T-cell (primary cell): Measurements from ENCODE around the gene TPBGL. TPM values are rescaled to one million over a fixed set of nuclear protein-coding genes. Genes with fewer than 3 reads are reported as not detected.

Experiments
- ATAC-seq, 4 experiments: fragments of 200-7000 bp in 3 of 4; fragments of 150-1000 bp in 1 of 4; cut with Tn5 transposase; replicated peaks in 1 of 4; 1 replicate in 3 of 4; 2 replicates in 1 of 4; pipeline ENCODE4 v1.10.0; 2021; ENCODE audit warnings: moderate library complexity in 3 of 4, mild to moderate bottlenecking in 2 of 4, moderate number of reproducible peaks in 1 of 4
- CTCF ChIA-PET, 2 donors: fragments of 300-600 bp; sonication (Branson Sonifier 250); formaldehyde crosslinking; loops; one replicate each; lab custom pipeline; 2022; ENCODE audit warnings: antibody characterized with exemption in 2 of 2; lab: Charles Lee
- POLR2A ChIA-PET, 2 donors: fragments of 300-600 bp; sonication (Branson Sonifier 250); formaldehyde crosslinking; loops; one replicate each; lab custom pipeline; 2022; ENCODE audit warnings: antibody characterized with exemption in 2 of 2; lab: Charles Lee
- DNase-seq, 35 experiments: peaks; one replicate each; pipeline versions ENCODE4 v3.0.0 to v3.0.0-alpha.2; 2013 to 2023
- H3K27ac ChIP-seq: one replicate; pipeline ENCODE4 v1.5.1; 2013; ENCODE audit warnings: low read length
- H3K27me3 ChIP-seq, 2 experiments: replicated peaks in 1 of 2; 1 replicate in 1 of 2; 2 replicates in 1 of 2; pipeline versions ENCODE4 v1.6.1 to v1.7.0; 2013; ENCODE audit warnings: low read length in 1 of 2, mixed read lengths in 1 of 2; ENCODE audit not compliant: control insufficient read depth in 2 of 2, insufficient read depth in 2 of 2; ENCODE audit errors: extremely low read depth in 1 of 2
- H3K36me3 ChIP-seq, 2 donors: 1 replicate in 1 of 2; 2 replicates in 1 of 2; pipeline versions ENCODE4 v1.6.1 to v1.7.0; 2013; ENCODE audit warnings: low read length in 1 of 2; ENCODE audit not compliant: control insufficient read depth in 2 of 2, insufficient read depth in 1 of 2; ENCODE audit errors: extremely low read depth in 1 of 2
- H3K4me1 ChIP-seq, 2 experiments: 1 replicate in 1 of 2; 2 replicates in 1 of 2; pipeline versions ENCODE4 v1.6.1 to v1.7.0; 2013; ENCODE audit warnings: low read length in 2 of 2, mixed read lengths in 1 of 2; ENCODE audit not compliant: insufficient read depth in 2 of 2, control insufficient read depth in 1 of 2; ENCODE audit errors: extremely low read depth in 1 of 2
- H3K4me3 ChIP-seq, 2 donors: 1 replicate in 1 of 2; 2 replicates in 1 of 2; pipeline versions ENCODE4 v1.5.1 to v1.7.0; 2013; ENCODE audit warnings: mild to moderate bottlenecking in 2 of 2, low read length in 1 of 2, moderate library complexity in 1 of 2; ENCODE audit not compliant: control insufficient read depth in 1 of 2; ENCODE audit errors: extremely low read depth in 1 of 2
- H3K9me3 ChIP-seq: 2 replicates; pipeline ENCODE4 v1.7.0; 2013
- H3K27ac Mint-ChIP-seq, 2 donors: one replicate each; pipeline ENCODE4 v1.8.0; 2020 to 2021; ENCODE audit warnings: mild to moderate bottlenecking in 2 of 2, mixed read lengths in 2 of 2
- H3K27me3 Mint-ChIP-seq, 2 donors: one replicate each; pipeline ENCODE4 v1.8.0; 2021 to 2022; ENCODE audit warnings: mixed read lengths in 2 of 2
- H3K36me3 Mint-ChIP-seq: one replicate; pipeline ENCODE4 v1.8.0; 2021; ENCODE audit warnings: mixed read lengths
- H3K4me1 Mint-ChIP-seq, 3 donors: one replicate each; pipeline ENCODE4 v1.8.0; 2020 to 2022; ENCODE audit warnings: mixed read lengths in 3 of 3, mild to moderate bottlenecking in 1 of 3
- H3K4me3 Mint-ChIP-seq, 3 donors: one replicate each; pipeline ENCODE4 v1.8.0; 2020 to 2022; ENCODE audit warnings: mild to moderate bottlenecking in 3 of 3, mixed read lengths in 3 of 3, moderate library complexity in 3 of 3
- H3K9me3 Mint-ChIP-seq, 3 donors: one replicate each; pipeline ENCODE4 v1.8.0; 2020 to 2022; ENCODE audit warnings: mixed read lengths in 3 of 3
- WGBS: methylation state at CpG from one replicate; pipeline ENCODE4 v1.1.5; 2013; ENCODE audit warnings: missing lambda C conversion rate; ENCODE audit not compliant: insufficient coverage; 5-methylcytosine and 5-hydroxymethylcytosine counted together
- total RNA-seq, 35 experiments: library from RNA in 6 of 35; stranded (reverse) in 6 of 35; fragments of 120-200 nt in 1 of 35; gene quantifications; one replicate each; pipeline versions ENCODE4 v1.2.1 to v1.2.4 and lab custom pipeline; 2013 to 2026

The TPBGL gene
- total RNA-seq, 5 donors from 2014 or later (not counting 1 experiment from before 2014, with no cell fraction given), result 0.13 to 0.59 (median 0.47) TPM

- H3K9me3 ChIP-seq, result no peaks in the 10 kb centered on the region
- peaks cover 0 to 25% of the 10 kb centered on the region in 2 experiments for H3K27me3 ChIP-seq
- no peak for ATAC-seq
- H3K4me3 Mint-ChIP-seq, result no peak overlapping the region
- no peak overlapping the region for H3K27ac Mint-ChIP-seq
- no peak overlapping the region for H3K27ac ChIP-seq
- WGBS, result no CpG with 5 or more reads among the region's 3 CpGs
- H3K4me1 Mint-ChIP-seq, result no peaks in the 10 kb centered on the region
- DNase-seq, result no peak
- ChIA-PET POLR2A (no interaction called here), CTCF (interaction anchor here (0.8 to 0.9 kb wide), 2 partner anchors 57 to 61 kb away, joined by 3 read pairs; no protein-coding TSS in a partner anchor)
- H3K36me3 Mint-ChIP-seq, result no peaks in the 10 kb centered on the region
- H3K27me3 Mint-ChIP-seq, result peaks cover 0 to 2% of the 10 kb centered on the region in 2 donors
- no peak overlapping the region for H3K4me3 ChIP-seq
- no peaks in the 10 kb centered on the region for H3K9me3 Mint-ChIP-seq
- H3K36me3 ChIP-seq, result no peaks in the 10 kb centered on the region
- H3K4me1 ChIP-seq, result peaks cover 0 to 4% of the 10 kb centered on the region in 2 experiments
Measured at GRCh38 chr11:75201771-75202170, 38.8 kb upstream of the TPBGL start.

- no peak overlapping the region for H3K27ac Mint-ChIP-seq
Measured at GRCh38 chr11:75202195-75202594, 38.4 kb upstream of the TPBGL start.

GRCh38 chr11:75203138-75203537 lies 37.4 kb upstream of the TPBGL start:
- no peak for ATAC-seq
- POLR2A ChIA-PET, result no interaction called here
- Histone ChIP-seq H3K9me3 (no peaks in the 10 kb centered on the region), H3K36me3 (no peaks in the 10 kb centered on the region), H3K4me1 (peaks cover 0 to 4% of the 10 kb centered on the region in 2 experiments), H3K27me3 (peaks cover 0 to 31% of the 10 kb centered on the region in 2 experiments), H3K27ac (no peak overlapping the region), H3K4me3 (no peak overlapping the region)
- Mint-ChIP-seq H3K27me3 (peaks cover 3 to 4% of the 10 kb centered on the region in 2 donors), H3K4me1 (no peaks in the 10 kb centered on the region), H3K27ac (no peak overlapping the region), H3K9me3 (no peaks in the 10 kb centered on the region), H3K4me3 (no peak overlapping the region), H3K36me3 (no peaks in the 10 kb centered on the region)
- CTCF ChIA-PET, result interaction anchor here (1.0 to 1.3 kb wide), 2 partner anchors 62 to 63 kb away, joined by 3 to 10 read pairs; no protein-coding TSS in a partner anchor
- DNase-seq, result no peak
- WGBS, result 87% methylated on average over 4 of the region's 13 CpGs

More at GRCh38 chr11:75202195-75202594, 38.4 kb upstream of the TPBGL start:
- H3K4me3 ChIP-seq, result no peak overlapping the region
- DNase-seq (no peak), ATAC-seq (no peak)
- H3K27ac ChIP-seq, result no peak overlapping the region
- CTCF ChIA-PET, result interaction anchor here (0.8 to 1.3 kb wide), 3 partner anchors 57 to 62 kb away, joined by 3 read pairs; no protein-coding TSS in a partner anchor
- no peak overlapping the region for H3K4me3 Mint-ChIP-seq
- POLR2A ChIA-PET, result no interaction called here
- H3K36me3 Mint-ChIP-seq, result no peaks in the 10 kb centered on the region
- H3K27me3 Mint-ChIP-seq, result peaks cover 2 to 3% of the 10 kb centered on the region in 2 donors
- H3K36me3 ChIP-seq, result no peaks in the 10 kb centered on the region
- H3K4me1 Mint-ChIP-seq, result no peaks in the 10 kb centered on the region
- peaks cover 0 to 4% of the 10 kb centered on the region in 2 experiments for H3K4me1 ChIP-seq
- H3K27me3 ChIP-seq, result peaks cover 0 to 28% of the 10 kb centered on the region in 2 experiments
- WGBS, result 79% methylated on average over 2 of the region's 6 CpGs
- no peaks in the 10 kb centered on the region for H3K9me3 ChIP-seq
- H3K9me3 Mint-ChIP-seq, result no peaks in the 10 kb centered on the region

- DNase-seq (no peak), ATAC-seq (no peak)
- Mint-ChIP-seq H3K9me3 (no peaks in the 10 kb centered on the region), H3K4me1 (no peaks in the 10 kb centered on the region), H3K27ac (no peak overlapping the region), H3K36me3 (no peaks in the 10 kb centered on the region), H3K4me3 (no peak overlapping the region), H3K27me3 (peaks cover 3 to 4% of the 10 kb centered on the region in 2 donors)
- Histone ChIP-seq H3K27me3 (peaks cover 0 to 34% of the 10 kb centered on the region in 2 experiments), H3K9me3 (no peaks in the 10 kb centered on the region), H3K4me3 (no peak overlapping the region), H3K36me3 (no peaks in the 10 kb centered on the region), H3K4me1 (peaks cover 0 to 4% of the 10 kb centered on the region in 2 experiments), H3K27ac (no peak overlapping the region)
- WGBS, result 89% methylated on average over 2 of the region's 2 CpGs
- POLR2A ChIA-PET, result no interaction called here
- CTCF ChIA-PET, result interaction anchor here (1.0 to 1.8 kb wide), 3 partner anchors 58 to 63 kb away, joined by 3 to 14 read pairs (median 10); no protein-coding TSS in a partner anchor
Measured at GRCh38 chr11:75203641-75204011, 36.9 kb upstream of the TPBGL start.

- ATAC-seq, result no peak
- ChIA-PET POLR2A (no interaction called here), CTCF (interaction anchor here (0.5 to 3.1 kb wide), 15 partner anchors 10 to 996 kb away, joined by 3 to 53 read pairs (median 4); no protein-coding TSS in a partner anchor)
- no peaks in the 10 kb centered on the region for H3K4me1 Mint-ChIP-seq
- Histone ChIP-seq H3K27me3 (peaks cover 0 to 36% of the 10 kb centered on the region in 2 experiments), H3K9me3 (no peaks in the 10 kb centered on the region), H3K4me1 (peaks cover 0 to 4% of the 10 kb centered on the region in 2 experiments), H3K4me3 (no peak overlapping the region), H3K27ac (no peak overlapping the region), H3K36me3 (no peaks in the 10 kb centered on the region)
- no peaks in the 10 kb centered on the region for H3K9me3 Mint-ChIP-seq
- no peak overlapping the region for H3K27ac Mint-ChIP-seq
- WGBS, result 84% methylated on average over 10 of the region's 10 CpGs
- no peaks in the 10 kb centered on the region for H3K36me3 Mint-ChIP-seq
- peaks cover 3 to 4% of the 10 kb centered on the region in 2 donors for H3K27me3 Mint-ChIP-seq
- DNase-seq, result no peak
- no peak overlapping the region for H3K4me3 Mint-ChIP-seq
Measured at GRCh38 chr11:75204012-75204674, 36.4 kb upstream of the TPBGL start.

- WGBS, result 26% methylated on average over 5 of the region's 9 CpGs
- no peaks in the 10 kb centered on the region for H3K4me1 Mint-ChIP-seq
- peak; percentile 74 to 87 (median 80) for ATAC-seq
Measured at GRCh38 chr11:75204685-75205563, 35.6 kb upstream of the TPBGL start.

More at GRCh38 chr11:75204685-75205563, 35.6 kb upstream of the TPBGL start:
- Histone ChIP-seq H3K4me1 (peaks cover 0 to 4% of the 10 kb centered on the region in 2 experiments), H3K4me3 (no peak overlapping the region), H3K36me3 (no peaks in the 10 kb centered on the region), H3K9me3 (no peaks in the 10 kb centered on the region), H3K27me3 (peaks cover 0 to 41% of the 10 kb centered on the region in 2 experiments), H3K27ac (no peak overlapping the region)
- Mint-ChIP-seq H3K36me3 (no peaks in the 10 kb centered on the region), H3K27me3 (peaks cover 3 to 4% of the 10 kb centered on the region in 2 donors), H3K4me3 (no peak overlapping the region), H3K27ac (no peak overlapping the region), H3K9me3 (no peaks in the 10 kb centered on the region)
- CTCF ChIA-PET, result interaction anchor here (0.5 to 3.1 kb wide), 18 partner anchors 9 to 997 kb away, joined by 3 to 53 read pairs (median 4); no protein-coding TSS in a partner anchor
- peak; percentile 38 to 85 (median 71) for DNase-seq
- POLR2A ChIA-PET, result no interaction called here
